MM.1S (cell line): ENCODE results near the gene PGGHG.
"Not testable (repeated sequence)": the region's sequence is repeated elsewhere in the genome, so short reads cannot be mapped to it uniquely, and the experiment has no call there.

Experiments
- DNase-seq: peaks from one replicate; pipeline ENCODE4 v3.0.0-alpha.2; 2015
- H2AFZ ChIP-seq: fragments of 300-600 bp; sonication (generic); 2 replicates; pipeline ENCODE4 v1.6.0; 2016; ENCODE audit warnings: antibody characterized with exemption, low read length
- H3F3A ChIP-seq: fragments of 300-600 bp; sonication (generic); 2 replicates; pipeline ENCODE4 v1.6.1; 2016; ENCODE audit warnings: mild to moderate bottlenecking, antibody characterized with exemption, low read length, moderate library complexity, mixed read lengths; ENCODE audit not compliant: insufficient read depth
- H3K27ac ChIP-seq: fragments of 300-600 bp; sonication (generic); 2 replicates; pipeline ENCODE4 v1.5.1; 2016; ENCODE audit warnings: mild to moderate bottlenecking, low read length
- H3K27me3 ChIP-seq: fragments of 300-600 bp; sonication (generic); replicated peaks from 2 replicates; pipeline ENCODE4 v1.6.0; 2016; ENCODE audit warnings: low read length; ENCODE audit not compliant: insufficient read depth
- H3K36me3 ChIP-seq: fragments of 300-600 bp; sonication (generic); replicated peaks from 2 replicates; pipeline ENCODE4 v1.6.1; 2016; ENCODE audit warnings: mild to moderate bottlenecking, low read length, mixed read lengths; ENCODE audit not compliant: insufficient read depth
- H3K4me1 ChIP-seq: fragments of 300-600 bp; sonication (generic); 2 replicates; pipeline ENCODE4 v1.6.1; 2016; ENCODE audit warnings: low read length, mixed read lengths
- H3K4me2 ChIP-seq: fragments of 300-600 bp; sonication (generic); 2 replicates; pipeline ENCODE4 v1.6.0; 2016; ENCODE audit warnings: low read depth, low read length
- H3K4me3 ChIP-seq: fragments of 300-600 bp; sonication (generic); 2 replicates; pipeline ENCODE4 v1.5.1; 2016; ENCODE audit warnings: low read length, mixed read lengths
- H3K79me2 ChIP-seq: fragments of 300-600 bp; sonication (generic); 2 replicates; pipeline ENCODE4 v1.6.1; 2016; ENCODE audit warnings: mixed run types, low read length, mixed read lengths
- H3K9ac ChIP-seq: fragments of 300-600 bp; sonication (generic); 2 replicates; pipeline ENCODE4 v1.6.1; 2016; ENCODE audit warnings: low read length, mixed read lengths
- H3K9me2 ChIP-seq: fragments of 300-600 bp; sonication (generic); replicated peaks from 2 replicates; pipeline ENCODE4 v1.6.1; 2016; ENCODE audit warnings: mild to moderate bottlenecking, low read length, mixed read lengths; ENCODE audit not compliant: insufficient read depth
- H3K9me3 ChIP-seq: fragments of 300-600 bp; sonication (generic); replicated peaks from 2 replicates; pipeline ENCODE4 v1.6.1; 2016; ENCODE audit warnings: mild to moderate bottlenecking, low read length, mixed read lengths; ENCODE audit not compliant: insufficient read depth
- H4K20me1 ChIP-seq: fragments of 300-600 bp; sonication (generic); 2 replicates; pipeline ENCODE4 v1.6.1; 2016; ENCODE audit warnings: mild to moderate bottlenecking, low read length, moderate library complexity, mixed read lengths; ENCODE audit not compliant: insufficient read depth
- CTCF ChIP-seq: fragments of 300-600 bp; sonication (generic); IDR thresholded peaks from 2 replicates; pipeline ENCODE4 v1.5.1; 2016; ENCODE audit warnings: antibody characterized with exemption, low read length, mixed read lengths
- EZH2 ChIP-seq: fragments of 300-600 bp; sonication (generic); optimal IDR thresholded peaks from 2 replicates; pipeline ENCODE3; 2017; ENCODE audit warnings: low read depth, mild to moderate bottlenecking, antibody characterized with exemption, low read length, mixed read lengths
- EZH2phosphoT487 ChIP-seq: fragments of 300-600 bp; sonication (generic); IDR thresholded peaks from 2 replicates; pipeline ENCODE4 v1.6.1; 2018; ENCODE audit warnings: antibody characterized with exemption, low read length

The PGGHG gene

GRCh38 chr11:311013-311748, 22.3 kb downstream of the PGGHG start:
- not testable (repeated sequence) for H3K9me2 ChIP-seq, H3F3A ChIP-seq, H3K4me2 ChIP-seq, H3K4me3 ChIP-seq, H3K36me3 ChIP-seq, H3K79me2 ChIP-seq, H3K9ac ChIP-seq, H3K9me3 ChIP-seq, H4K20me1 ChIP-seq, H2AFZ ChIP-seq, DNase-seq, H3K27ac ChIP-seq
- peaks cover 14% of the 10 kb centered on the region for H3K4me1 ChIP-seq
- peaks cover 61% of the 10 kb centered on the region for H3K27me3 ChIP-seq

- H3K79me2 ChIP-seq: no peaks in the 10 kb centered on the region
Measured at GRCh38 chr11:312092-312816, 23.3 kb downstream of the PGGHG start.

GRCh38 chr11:313304-313786, 24.4 kb downstream of the PGGHG start:
- no peak for DNase-seq
- no peaks in the 10 kb centered on the region for H3F3A ChIP-seq
- no peaks in the 10 kb centered on the region for H3K9me3 ChIP-seq
- 0 out of 2 replicates have a peak overlapping the region, but pooled peaks have one; percentile 9 for H3K4me3 ChIP-seq
- H3K27me3 ChIP-seq: peaks cover 62% of the 10 kb centered on the region
- H3K4me2 ChIP-seq: peak overlapping the region; percentile 57
- TF ChIP-seq EZH2 (no peak), EZH2phosphoT487 (no peak), CTCF (no peak)
- no peaks in the 10 kb centered on the region for H3K36me3 ChIP-seq
- peaks cover 14% of the 10 kb centered on the region for H3K4me1 ChIP-seq
- H3K79me2 ChIP-seq: no peaks in the 10 kb centered on the region
- H2AFZ ChIP-seq: no peak overlapping the region
- no peaks in the 10 kb centered on the region for H3K9me2 ChIP-seq
- H3K9ac ChIP-seq: no peak overlapping the region
- no peaks in the 10 kb centered on the region for H4K20me1 ChIP-seq
- H3K27ac ChIP-seq: no peak overlapping the region

More at GRCh38 chr11:312092-312816, 23.3 kb downstream of the PGGHG start:
- Histone ChIP-seq H3K36me3 (no peaks in the 10 kb centered on the region), H3F3A (no peaks in the 10 kb centered on the region), H3K4me2 (no peak overlapping the region), H3K9me2 (no peaks in the 10 kb centered on the region), H4K20me1 (no peaks in the 10 kb centered on the region), H3K27ac (no peak overlapping the region), H3K9ac (no peak overlapping the region), H3K4me1 (peaks cover 14% of the 10 kb centered on the region), H3K27me3 (peaks cover 61% of the 10 kb centered on the region), H3K9me3 (no peaks in the 10 kb centered on the region), H3K4me3 (no peak overlapping the region), H2AFZ (no peak overlapping the region)
- TF ChIP-seq CTCF: no peak
- no peak for TF ChIP-seq EZH2phosphoT487
- TF ChIP-seq EZH2: no peak
- DNase-seq: no peak
